H9 (cell line): ENCODE results near the gene PDS5A. TPM values are rescaled to one million over a fixed set of nuclear protein-coding genes. Genes with fewer than 3 reads are reported as not detected.

Experiments
- DNase-seq: peaks from one replicate; pipeline ENCODE4 v3.0.0-alpha.2; 2017
- H2AFZ ChIP-seq: one replicate; pipeline ENCODE4 v1.6.1; 2013; ENCODE audit warnings: mild to moderate bottlenecking, low read length, control low read depth, moderate library complexity
- H2AK5ac ChIP-seq: 2 replicates; pipeline ENCODE4 v1.6.1; 2013; ENCODE audit warnings: low read length, control low read depth, mixed read lengths; ENCODE audit not compliant: insufficient read length
- H2BK120ac ChIP-seq: one replicate; pipeline ENCODE4 v1.6.1; 2013; ENCODE audit warnings: low read depth, mild to moderate bottlenecking, low read length, control low read depth, inconsistent platforms; ENCODE audit not compliant: poor library complexity, severe bottlenecking
- H2BK12ac ChIP-seq: 2 replicates; pipeline ENCODE4 v1.6.1; 2013; ENCODE audit warnings: low read length, control low read depth, mixed read lengths, low read depth; ENCODE audit not compliant: insufficient read length
- H2BK15ac ChIP-seq: 2 replicates; pipeline ENCODE4 v1.6.1; 2013; ENCODE audit warnings: low read depth, low read length, control low read depth
- H2BK20ac ChIP-seq: one replicate; pipeline ENCODE4 v1.6.1; 2013; ENCODE audit warnings: low read depth, mild to moderate bottlenecking, low read length, control low read depth, inconsistent platforms; ENCODE audit not compliant: poor library complexity, severe bottlenecking
- H2BK5ac ChIP-seq: 2 replicates; pipeline ENCODE4 v1.6.1; 2013; ENCODE audit warnings: low read length, control low read depth, mixed read lengths; ENCODE audit not compliant: insufficient read length
- H3K14ac ChIP-seq: 2 replicates; pipeline ENCODE4 v1.6.1; 2013; ENCODE audit warnings: low read length, control low read depth; ENCODE audit not compliant: insufficient read depth
- H3K18ac ChIP-seq: 2 replicates; pipeline ENCODE4 v1.6.1; 2013; ENCODE audit warnings: low read depth, mild to moderate bottlenecking, mixed read lengths, low read length, control low read depth; ENCODE audit not compliant: insufficient read length
- H3K23ac ChIP-seq: 2 replicates; pipeline ENCODE4 v1.6.1; 2013; ENCODE audit warnings: low read length, control low read depth, mixed read lengths, low read depth; ENCODE audit not compliant: insufficient read length
- H3K23me2 ChIP-seq: 2 replicates; pipeline ENCODE4 v1.6.1; 2013; ENCODE audit warnings: low read depth, mild to moderate bottlenecking, mixed read lengths, low read length, control low read depth; ENCODE audit not compliant: insufficient read length, poor library complexity, severe bottlenecking
- H3K27ac ChIP-seq: 2 replicates; pipeline ENCODE4 v1.5.1; 2013; ENCODE audit warnings: low read length, control low read depth, mixed read lengths, low read depth; ENCODE audit not compliant: insufficient read length
- H3K27me3 ChIP-seq: 2 replicates; pipeline ENCODE4 v1.6.1; 2013; ENCODE audit warnings: low read length, control low read depth, inconsistent platforms; ENCODE audit not compliant: insufficient read depth
- H3K4ac ChIP-seq: 2 replicates; pipeline ENCODE4 v1.6.1; 2013; ENCODE audit warnings: low read depth, mild to moderate bottlenecking, control low read depth, inconsistent platforms, low read length, moderate library complexity
- H3K4me1 ChIP-seq: 2 replicates; pipeline ENCODE4 v1.6.1; 2013; ENCODE audit warnings: low read length, control low read depth, inconsistent platforms; ENCODE audit not compliant: insufficient read depth
- H3K4me2 ChIP-seq: 2 replicates; pipeline ENCODE4 v1.6.1; 2013; ENCODE audit warnings: low read length, control low read depth, mixed read lengths; ENCODE audit not compliant: insufficient read length, insufficient read depth
- H3K56ac ChIP-seq: 2 replicates; pipeline ENCODE4 v1.6.1; 2013; ENCODE audit warnings: low read depth, mild to moderate bottlenecking, mixed read lengths, low read length, control low read depth; ENCODE audit not compliant: insufficient read length
- H3K79me1 ChIP-seq: 2 replicates; pipeline ENCODE4 v1.6.1; 2013; ENCODE audit warnings: low read depth, mild to moderate bottlenecking, moderate library complexity, low read length, control low read depth, inconsistent platforms; ENCODE audit not compliant: insufficient read depth, poor library complexity, severe bottlenecking
- H3K79me2 ChIP-seq: 2 replicates; pipeline ENCODE4 v1.6.1; 2013; ENCODE audit warnings: low read length, control low read depth, inconsistent platforms; ENCODE audit not compliant: insufficient read depth
- H3K9ac ChIP-seq: 2 replicates; pipeline ENCODE4 v1.6.1; 2013; ENCODE audit warnings: low read length, control low read depth, mixed read lengths; ENCODE audit not compliant: insufficient read length; ENCODE audit errors: extremely low read depth
- H3K9me3 ChIP-seq: one replicate; pipeline ENCODE4 v1.6.1; 2013; ENCODE audit warnings: low read depth, low read length, inconsistent platforms; ENCODE audit not compliant: control insufficient read depth
- H3T11ph ChIP-seq: one replicate; pipeline ENCODE4 v1.6.1; 2013; ENCODE audit warnings: mild to moderate bottlenecking, low read length, control low read depth, inconsistent platforms
- H4K20me1 ChIP-seq: one replicate; pipeline ENCODE4 v1.6.1; 2013; ENCODE audit not compliant: control insufficient read depth, insufficient read length, insufficient read depth
- H4K5ac ChIP-seq: 2 replicates; pipeline ENCODE4 v1.6.1; 2013; ENCODE audit warnings: low read depth, mild to moderate bottlenecking, mixed read lengths, low read length, control low read depth; ENCODE audit not compliant: insufficient read length
- H4K8ac ChIP-seq: replicated peaks from 2 replicates; pipeline ENCODE4 v1.6.1; 2013; ENCODE audit warnings: low read length, control low read depth, mixed read lengths, low read depth; ENCODE audit not compliant: insufficient read length
- H4K91ac ChIP-seq: 2 replicates; pipeline ENCODE4 v1.6.1; 2013; ENCODE audit warnings: low read depth, mild to moderate bottlenecking, moderate library complexity, mixed read lengths, low read length, control low read depth; ENCODE audit not compliant: insufficient read length
- H3K27ac Mint-ChIP-seq, 3 experiments: 2 replicates in 2 of 3; 3 replicates in 1 of 3; pipeline ENCODE4 v1.8.0; 2020 to 2021; ENCODE audit warnings: mixed read lengths in 3 of 3, mild to moderate bottlenecking in 1 of 3, moderate library complexity in 1 of 3
- H3K27me3 Mint-ChIP-seq: 2 replicates; pipeline ENCODE4 v1.8.0; 2021; ENCODE audit warnings: low read depth, mild to moderate bottlenecking, moderate library complexity, mixed read lengths
- H3K36me3 Mint-ChIP-seq, 3 experiments: 2 replicates in 2 of 3; 3 replicates in 1 of 3; pipeline ENCODE4 v1.8.0; 2020 to 2021; ENCODE audit warnings: low read depth in 3 of 3, mixed read lengths in 3 of 3; ENCODE audit not compliant: insufficient read depth in 1 of 3
- H3K4me1 Mint-ChIP-seq, 2 experiments: 2 replicates each; pipeline ENCODE4 v1.8.0; 2020; ENCODE audit warnings: mixed read lengths in 2 of 2
- H3K4me3 Mint-ChIP-seq, 2 experiments: 2 replicates in 1 of 2; 3 replicates in 1 of 2; pipeline ENCODE4 v1.8.0; 2020 to 2021; ENCODE audit warnings: mild to moderate bottlenecking in 2 of 2, mixed read lengths in 2 of 2, moderate library complexity in 1 of 2
- H3K9me3 Mint-ChIP-seq, 2 experiments: 2 replicates in 1 of 2; 3 replicates in 1 of 2; pipeline ENCODE4 v1.8.0; 2020; ENCODE audit warnings: mild to moderate bottlenecking in 2 of 2, mixed read lengths in 2 of 2, moderate library complexity in 1 of 2
- WGBS: extraction: QIAGEN DNeasy Blood & Tissue Kit; methylation state at CpG from one replicate; pipeline ENCODE4 v1.1.7; 2013; ENCODE audit warnings: missing lambda C conversion rate, low lambda C conversion rate, mixed read lengths; ENCODE audit not compliant: insufficient read length; ENCODE audit errors: extremely low coverage; 5-methylcytosine and 5-hydroxymethylcytosine counted together
- total RNA-seq: library from RNA; stranded (reverse); gene quantifications from 2 replicates; pipeline ENCODE4 v1.2.1, GENCODE V29; 2021
- TF ChIP-seq, protein P1 (sequence below): fragments of 200-600 bp; sonication (generic); conservative IDR thresholded peaks from 3 replicates; pipeline ENCODE4 v1.8.0; 2021; ENCODE audit warnings: antibody characterized with exemption, mild to moderate bottlenecking

The PDS5A gene
- total RNA-seq, 1 experiment from 2014 or later, result 65.4 TPM

DNA sequence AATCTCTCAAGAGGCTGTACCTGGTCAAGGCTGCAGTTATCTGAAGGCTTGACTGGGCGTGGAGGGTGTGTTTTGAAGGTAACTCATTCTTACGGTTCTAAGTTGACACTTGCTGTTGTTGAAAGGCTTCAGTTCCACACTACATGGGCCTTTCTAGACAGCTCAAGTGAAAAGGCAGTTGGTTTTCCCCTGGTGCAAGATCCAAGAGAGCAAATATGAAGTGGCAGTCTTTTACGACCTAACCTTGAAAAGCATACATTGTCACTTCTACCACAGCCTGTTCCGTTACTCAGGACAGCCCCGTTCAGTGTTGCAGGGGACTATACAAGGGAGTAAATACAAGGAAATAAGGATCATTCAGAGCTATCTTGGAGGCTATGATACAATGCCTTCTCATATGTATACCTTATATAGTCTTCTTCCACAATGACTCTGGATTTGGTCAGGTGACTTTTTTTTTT, 46.2 kb downstream of the PDS5A start:
- no peaks in the 10 kb centered on the region for H3K9me3 ChIP-seq
- no peak overlapping the region for H3T11ph ChIP-seq
- H3K56ac ChIP-seq, result no peak overlapping the region
- no peak overlapping the region for H3K27ac ChIP-seq
- H3K4me1 Mint-ChIP-seq, result peaks cover 9 to 11% of the 10 kb centered on the region in 2 experiments
- no peak overlapping the region for H4K91ac ChIP-seq
- DNase-seq, result no peak
- H3K23me2 ChIP-seq, result no peaks in the 10 kb centered on the region
- H3K4me2 ChIP-seq, result no peak overlapping the region
- H3K27me3 Mint-ChIP-seq, result no peaks in the 10 kb centered on the region
- peak overlapping the region in 1 of 3 experiments; percentile 28; a peak in 4 of 7 replicates for H3K27ac Mint-ChIP-seq
- no CpG with 5 or more reads among the region's 5 CpGs for WGBS
- no peaks in the 10 kb centered on the region for H3K9me3 Mint-ChIP-seq
- H3K14ac ChIP-seq, result no peak overlapping the region
- H3K27me3 ChIP-seq, result no peaks in the 10 kb centered on the region
- H2BK15ac ChIP-seq, result no peak overlapping the region
- no peak overlapping the region for H3K4ac ChIP-seq
- H2BK120ac ChIP-seq, result no peak overlapping the region
- no peak overlapping the region for H4K8ac ChIP-seq
- TF ChIP-seq, protein P1, sequence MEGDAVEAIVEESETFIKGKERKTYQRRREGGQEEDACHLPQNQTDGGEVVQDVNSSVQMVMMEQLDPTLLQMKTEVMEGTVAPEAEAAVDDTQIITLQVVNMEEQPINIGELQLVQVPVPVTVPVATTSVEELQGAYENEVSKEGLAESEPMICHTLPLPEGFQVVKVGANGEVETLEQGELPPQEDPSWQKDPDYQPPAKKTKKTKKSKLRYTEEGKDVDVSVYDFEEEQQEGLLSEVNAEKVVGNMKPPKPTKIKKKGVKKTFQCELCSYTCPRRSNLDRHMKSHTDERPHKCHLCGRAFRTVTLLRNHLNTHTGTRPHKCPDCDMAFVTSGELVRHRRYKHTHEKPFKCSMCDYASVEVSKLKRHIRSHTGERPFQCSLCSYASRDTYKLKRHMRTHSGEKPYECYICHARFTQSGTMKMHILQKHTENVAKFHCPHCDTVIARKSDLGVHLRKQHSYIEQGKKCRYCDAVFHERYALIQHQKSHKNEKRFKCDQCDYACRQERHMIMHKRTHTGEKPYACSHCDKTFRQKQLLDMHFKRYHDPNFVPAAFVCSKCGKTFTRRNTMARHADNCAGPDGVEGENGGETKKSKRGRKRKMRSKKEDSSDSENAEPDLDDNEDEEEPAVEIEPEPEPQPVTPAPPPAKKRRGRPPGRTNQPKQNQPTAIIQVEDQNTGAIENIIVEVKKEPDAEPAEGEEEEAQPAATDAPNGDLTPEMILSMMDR, result no peak
- no peak overlapping the region for H2BK20ac ChIP-seq
- no peak overlapping the region for H2AK5ac ChIP-seq
- H2BK5ac ChIP-seq, result no peak overlapping the region
- peaks cover 8 to 18% (median 17%) of the 10 kb centered on the region in 3 experiments for H3K36me3 Mint-ChIP-seq
- no peak overlapping the region for H2BK12ac ChIP-seq
- peaks cover 2% of the 10 kb centered on the region for H3K79me1 ChIP-seq
- H4K5ac ChIP-seq, result no peak overlapping the region
- peaks cover 18% of the 10 kb centered on the region; the same call in 1 of the 2 replicates for H3K79me2 ChIP-seq
- H3K9ac ChIP-seq, result no peak overlapping the region
- no peaks in the 10 kb centered on the region; the same call in 1 of the 2 replicates for H3K4me1 ChIP-seq
- no peak overlapping the region for H3K23ac ChIP-seq
- peaks cover under 1% of the 10 kb centered on the region for H4K20me1 ChIP-seq
- no peak overlapping the region for H3K18ac ChIP-seq
- H2AFZ ChIP-seq, result no peak overlapping the region
- no peak overlapping the region for H3K4me3 Mint-ChIP-seq
